Lung (tissue), 12 donors: ENCODE data around the gene NDST3. TPM values are rescaled to one million over a fixed set of nuclear protein-coding genes. Genes with fewer than 3 reads are reported as not detected.

Source experiments
- ATAC-seq: fragments of 200-7000 bp; cut with Tn5 transposase; one replicate; pipeline ENCODE4 v1.9.1; 2020; ENCODE audit warnings: moderate number of reproducible peaks; ENCODE audit not compliant: insufficient read depth, low FRiP score
- DNase-seq, 3 donors: peaks; one replicate each; pipeline ENCODE4 v3.0.0-alpha.2; 2013 to 2017
- H3K27ac ChIP-seq, 2 donors: one replicate each; pipeline ENCODE4 v1.5.1; 2013; ENCODE audit warnings: mild to moderate bottlenecking in 2 of 2, moderate library complexity in 2 of 2, control low read depth in 1 of 2, inconsistent platforms in 1 of 2, low read depth in 1 of 2, low read length in 1 of 2
- H3K27me3 ChIP-seq, 3 donors: one replicate each; pipeline ENCODE4 v1.5.1; 2013; ENCODE audit warnings: low read length in 2 of 3; ENCODE audit not compliant: control insufficient read depth in 3 of 3, insufficient read depth in 3 of 3
- H3K36me3 ChIP-seq, 4 donors: one replicate each; pipeline ENCODE4 v1.5.1; 2013; ENCODE audit warnings: low read length in 4 of 4, mild to moderate bottlenecking in 1 of 4, moderate library complexity in 1 of 4; ENCODE audit not compliant: control insufficient read depth in 4 of 4, insufficient read depth in 4 of 4
- H3K4me1 ChIP-seq, 5 donors: one replicate each; pipeline ENCODE4 v1.5.1; 2013; ENCODE audit warnings: low read length in 5 of 5, mild to moderate bottlenecking in 2 of 5, moderate library complexity in 1 of 5; ENCODE audit not compliant: control insufficient read depth in 5 of 5, insufficient read depth in 5 of 5
- H3K4me3 ChIP-seq: one replicate; pipeline ENCODE4 v1.5.1; 2013; ENCODE audit warnings: mild to moderate bottlenecking, control low read depth, moderate library complexity
- H3K9ac ChIP-seq, 2 donors: one replicate each; pipeline ENCODE4 v1.5.1; 2013; ENCODE audit warnings: low read length in 2 of 2, control low read depth in 1 of 2; ENCODE audit not compliant: insufficient read depth in 1 of 2
- H3K9me3 ChIP-seq, 4 donors: one replicate each; pipeline ENCODE4 v1.5.1; 2013; ENCODE audit warnings: low read length in 3 of 4, mild to moderate bottlenecking in 1 of 4, moderate library complexity in 1 of 4; ENCODE audit not compliant: control insufficient read depth in 4 of 4, insufficient read depth in 3 of 4
- WGBS, 2 donors: extraction: QIAGEN DNeasy Blood & Tissue Kit; methylation state at CpG; one replicate each; pipeline ENCODE4 v1.1.7; 2013; 5-methylcytosine and 5-hydroxymethylcytosine counted together
- polyA plus RNA-seq, 2 donors: library from polyadenylated mRNA; stranded (reverse); fragments of 200-250 nt; gene quantifications; one replicate each; pipeline ENCODE4 v1.2.1, GENCODE V29; 2013
- total RNA-seq, 2 donors: library from RNA; depleted of rRNA in 1 of 2; stranded (reverse); fragments of >200 nt in 1 of 2; gene quantifications; one replicate each; pipeline ENCODE4 v1.2.1, GENCODE V29; 2014 to 2021
- TF ChIP-seq, protein P1 (sequence below): IDR thresholded peaks from 2 replicates; pipeline ENCODE4 v1.5.1; 2012; ENCODE audit warnings: mild to moderate bottlenecking; ENCODE audit errors: control extremely low read depth, extremely low read depth
- donor health status: control.
- donor health status: control.
- donor health status: Bipolar disorder and iron deficiency.
- donor health status: healthy.
- donor health status: DM: yes; HTN: yes; CAD: no.

NDST3 gene
- total and polyA plus RNA-seq, 4 donors = 0.02 to 0.74 (median 0.02) TPM; not detected in 1

DNA sequence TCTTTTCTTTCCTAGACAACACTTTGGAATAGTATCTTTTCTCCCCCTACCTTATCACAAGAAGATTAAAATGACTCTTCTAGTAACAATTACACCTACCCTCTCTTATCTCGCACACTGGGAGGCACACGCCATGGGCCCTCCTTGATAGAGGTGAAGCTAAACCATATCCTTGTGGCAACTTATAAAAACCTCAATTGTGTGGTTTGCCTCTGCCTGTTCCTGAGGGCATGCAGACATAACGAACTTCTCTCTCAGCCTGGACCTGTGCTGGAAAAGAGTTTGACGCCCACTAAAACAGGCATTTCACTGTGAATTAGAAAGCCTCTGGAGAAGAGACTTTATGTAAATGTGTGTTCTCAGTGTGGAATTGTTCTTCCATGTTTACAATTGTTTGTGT, 141.2 kb downstream of the NDST3 start:
- ATAC-seq (no peak), DNase-seq (no peak)
- 46 to 63% methylated on average over 4 of the region's 4 CpGs for WGBS, 2 donors

DNA sequence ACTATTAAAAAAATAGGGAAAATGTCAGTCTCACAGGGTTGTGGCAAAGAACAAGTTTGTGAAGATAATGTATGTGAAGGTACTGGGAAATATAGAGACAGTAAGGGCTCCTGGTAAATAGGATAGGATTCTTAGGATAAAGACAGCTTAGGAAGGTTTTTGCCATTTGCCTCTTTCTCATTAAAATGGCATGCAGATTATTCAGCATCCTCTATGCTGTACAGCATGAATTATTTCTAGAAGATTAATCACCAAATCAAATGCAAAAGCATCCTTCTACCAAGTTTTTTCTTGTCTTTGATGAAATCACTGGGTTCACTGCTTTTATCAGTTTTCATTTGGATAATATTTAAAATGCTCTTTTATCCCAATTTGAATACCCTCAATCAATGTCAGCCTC, 142.8 kb downstream of the NDST3 start:
- DNase-seq (no peak), ATAC-seq (no peak)
- Histone ChIP-seq H3K4me3 (no peak overlapping the region), H3K36me3 (no peaks in the 10 kb centered on the region), H3K27me3 (no peaks in the 10 kb centered on the region), H3K4me1 (peaks cover 0 to 21% (median 0%) of the 10 kb centered on the region in 5 donors), H3K9me3 (no peaks in the 10 kb centered on the region), H3K27ac (no peak overlapping the region), H3K9ac (no peak overlapping the region)
- TF ChIP-seq, protein P1, sequence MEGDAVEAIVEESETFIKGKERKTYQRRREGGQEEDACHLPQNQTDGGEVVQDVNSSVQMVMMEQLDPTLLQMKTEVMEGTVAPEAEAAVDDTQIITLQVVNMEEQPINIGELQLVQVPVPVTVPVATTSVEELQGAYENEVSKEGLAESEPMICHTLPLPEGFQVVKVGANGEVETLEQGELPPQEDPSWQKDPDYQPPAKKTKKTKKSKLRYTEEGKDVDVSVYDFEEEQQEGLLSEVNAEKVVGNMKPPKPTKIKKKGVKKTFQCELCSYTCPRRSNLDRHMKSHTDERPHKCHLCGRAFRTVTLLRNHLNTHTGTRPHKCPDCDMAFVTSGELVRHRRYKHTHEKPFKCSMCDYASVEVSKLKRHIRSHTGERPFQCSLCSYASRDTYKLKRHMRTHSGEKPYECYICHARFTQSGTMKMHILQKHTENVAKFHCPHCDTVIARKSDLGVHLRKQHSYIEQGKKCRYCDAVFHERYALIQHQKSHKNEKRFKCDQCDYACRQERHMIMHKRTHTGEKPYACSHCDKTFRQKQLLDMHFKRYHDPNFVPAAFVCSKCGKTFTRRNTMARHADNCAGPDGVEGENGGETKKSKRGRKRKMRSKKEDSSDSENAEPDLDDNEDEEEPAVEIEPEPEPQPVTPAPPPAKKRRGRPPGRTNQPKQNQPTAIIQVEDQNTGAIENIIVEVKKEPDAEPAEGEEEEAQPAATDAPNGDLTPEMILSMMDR = no peak

More for the DNA sequence above, 141.2 kb downstream of the NDST3 start:
- H3K4me1 ChIP-seq = peaks cover 0 to 26% (median 0%) of the 10 kb centered on the region in 5 donors
- H3K4me3 ChIP-seq = no peak overlapping the region
- no peak overlapping the region for H3K27ac ChIP-seq
- no peaks in the 10 kb centered on the region for H3K36me3 ChIP-seq
- no peak overlapping the region for H3K9ac ChIP-seq
- no peaks in the 10 kb centered on the region for H3K27me3 ChIP-seq
- no peaks in the 10 kb centered on the region for H3K9me3 ChIP-seq
- TF ChIP-seq, protein P1 = no peak

DNA sequence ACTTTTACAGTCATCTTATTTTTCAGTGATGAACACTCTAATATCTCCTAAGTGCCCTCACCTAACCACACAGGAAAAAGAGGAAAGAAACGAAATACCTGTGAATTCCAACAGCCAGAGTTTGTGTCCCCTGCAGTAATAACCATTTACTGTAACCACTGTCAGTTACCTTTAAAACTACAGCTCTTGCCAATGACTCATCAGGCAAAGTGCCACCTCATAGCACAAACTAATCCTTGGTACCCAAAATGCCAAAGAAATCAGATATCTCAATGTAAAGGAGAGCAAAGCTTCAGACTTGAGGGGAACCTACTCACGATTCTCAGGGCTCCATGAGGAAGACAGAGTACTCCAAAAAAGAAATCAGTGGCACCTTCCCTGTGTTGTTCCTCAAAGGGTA, 146.5 kb downstream of the NDST3 start:
- H3K4me1 ChIP-seq = no peaks in the 10 kb centered on the region
- H3K9ac ChIP-seq = no peak overlapping the region
- H3K36me3 ChIP-seq = no peaks in the 10 kb centered on the region
- no peak overlapping the region for H3K4me3 ChIP-seq
- no peaks in the 10 kb centered on the region for H3K9me3 ChIP-seq
- H3K27ac ChIP-seq = no peak overlapping the region
- TF ChIP-seq, protein P1 = no peak
- DNase-seq (no peak), ATAC-seq (no peak)
- 72 to 76% methylated on average over 2 of the region's 2 CpGs for WGBS, 2 donors
- H3K27me3 ChIP-seq = no peaks in the 10 kb centered on the region

DNA sequence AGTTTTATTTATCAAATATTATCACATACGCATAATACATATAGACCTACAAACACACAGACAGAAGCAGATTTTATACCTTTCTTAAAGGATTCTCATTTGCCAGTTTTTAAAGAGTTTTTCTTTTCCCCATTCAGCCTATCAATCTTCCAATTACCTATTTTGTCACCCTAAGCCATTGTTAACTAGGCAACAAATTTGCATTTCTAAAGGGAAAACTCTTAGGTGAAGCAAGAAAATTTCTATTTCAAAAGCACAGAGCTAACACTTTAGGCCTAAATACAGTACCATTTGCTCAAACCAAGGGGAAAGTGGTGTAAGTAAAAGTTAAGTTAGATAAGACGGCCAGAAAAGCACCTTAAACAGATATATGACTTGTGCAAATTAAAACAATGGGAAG, 156.6 kb downstream of the NDST3 start:
- TF ChIP-seq, protein P1 = no peak
- Histone ChIP-seq H3K36me3 (no peaks in the 10 kb centered on the region), H3K27ac (no peak overlapping the region), H3K9me3 (peaks cover 0 to 5% (median 0%) of the 10 kb centered on the region in 4 donors), H3K9ac (no peak overlapping the region), H3K27me3 (no peaks in the 10 kb centered on the region), H3K4me3 (no peak overlapping the region), H3K4me1 (no peaks in the 10 kb centered on the region)
- WGBS, 2 donors = 84 to 89% methylated on average over 2 of the region's 2 CpGs
- no peak for DNase-seq
- ATAC-seq = no peak
